Neural progenitor cell (in vitro differentiated cells): ENCODE measurements around the gene JMJD6. TPM values are rescaled to one million over a fixed set of nuclear protein-coding genes. Genes with fewer than 3 reads are reported as not detected.

Source experiments
- DNase-seq: peaks from one replicate; pipeline ENCODE4 v3.0.0-alpha.2; 2016; ENCODE audit warnings: low spot score
- H2AFZ ChIP-seq: fragments of 200-600 bp; sonication (generic); replicated peaks from 2 replicates; pipeline ENCODE4 v1.6.1; 2016; ENCODE audit warnings: antibody characterized with exemption
- H3F3A ChIP-seq: fragments of 200-600 bp; sonication (generic); 2 replicates; pipeline ENCODE4 v1.6.1; 2016; ENCODE audit warnings: antibody characterized with exemption, low read depth
- H3K27ac ChIP-seq: fragments of 200-600 bp; sonication (generic); 2 replicates; pipeline ENCODE4 v1.5.1; 2016; ENCODE audit warnings: mild to moderate bottlenecking
- H3K27me3 ChIP-seq: fragments of 200-600 bp; sonication (generic); 2 replicates; pipeline ENCODE4 v1.6.1; 2016; ENCODE audit warnings: mild to moderate bottlenecking, moderate library complexity
- H3K36me3 ChIP-seq: fragments of 200-600 bp; sonication (generic); 2 replicates; pipeline ENCODE4 v1.5.1; 2016
- H3K4me1 ChIP-seq: fragments of 200-600 bp; sonication (generic); 2 replicates; pipeline ENCODE4 v1.6.1; 2016; ENCODE audit warnings: mixed run types
- H3K4me2 ChIP-seq: fragments of 200-600 bp; sonication (generic); 2 replicates; pipeline ENCODE4 v1.6.1; 2016
- H3K4me3 ChIP-seq: fragments of 200-600 bp; sonication (generic); 2 replicates; pipeline ENCODE4 v1.5.1; 2016
- H3K79me2 ChIP-seq: fragments of 200-600 bp; sonication (generic); 2 replicates; pipeline ENCODE4 v1.6.1; 2016; ENCODE audit warnings: low read depth
- H3K9ac ChIP-seq: fragments of 200-600 bp; sonication (generic); 2 replicates; pipeline ENCODE4 v1.6.1; 2016
- H3K9me3 ChIP-seq: fragments of 200-600 bp; sonication (generic); 2 replicates; pipeline ENCODE4 v1.5.1; 2016; ENCODE audit warnings: low read depth
- H4K20me1 ChIP-seq: fragments of 200-600 bp; sonication (generic); 2 replicates; pipeline ENCODE4 v1.6.1; 2016; ENCODE audit warnings: low read depth
- H3K27ac Mint-ChIP-seq: 3 replicates; pipeline ENCODE4 v1.8.0; 2021; ENCODE audit warnings: mixed read lengths
- H3K27me3 Mint-ChIP-seq: 2 replicates; pipeline ENCODE4 v1.8.0; 2022; ENCODE audit warnings: low read depth, mild to moderate bottlenecking, inconsistent platforms, moderate library complexity, mixed read lengths; ENCODE audit not compliant: insufficient read depth
- H3K36me3 Mint-ChIP-seq: 3 replicates; pipeline ENCODE4 v1.8.0; 2021; ENCODE audit warnings: mixed read lengths
- H3K4me1 Mint-ChIP-seq: 3 replicates; pipeline ENCODE4 v1.8.0; 2021; ENCODE audit warnings: mixed read lengths
- H3K4me3 Mint-ChIP-seq: 3 replicates; pipeline ENCODE4 v1.8.0; 2021; ENCODE audit warnings: mild to moderate bottlenecking, moderate library complexity, mixed read lengths
- H3K9me3 Mint-ChIP-seq: 3 replicates; pipeline ENCODE4 v1.8.0; 2020; ENCODE audit warnings: mixed read lengths
- EZH2 ChIP-seq: fragments of 200-600 bp; sonication (generic); IDR thresholded peaks from 2 replicates; pipeline ENCODE4 v1.6.1; 2017; ENCODE audit warnings: antibody characterized with exemption, mild to moderate bottlenecking, moderate library complexity
- EZH2phosphoT487 ChIP-seq: fragments of 200-600 bp; sonication (generic); IDR thresholded peaks from 2 replicates; pipeline ENCODE4 v1.6.1; 2017; ENCODE audit warnings: antibody characterized with exemption
- total RNA-seq: library from RNA; depleted of rRNA; stranded (reverse); fragments of >200 nt; gene quantifications from 2 replicates; pipeline ENCODE4 v1.2.3, GENCODE V29; 2015; ENCODE audit warnings: low replicate concordance
- TF ChIP-seq, protein P1 (sequence below): fragments of 200-600 bp; sonication (generic); IDR thresholded peaks from 2 replicates; pipeline ENCODE4 v1.5.1; 2017; ENCODE audit warnings: antibody characterized with exemption, mild to moderate bottlenecking

JMJD6 gene
- total RNA-seq, 1 donor from 2014 or later, result 8.7 TPM

DNA sequence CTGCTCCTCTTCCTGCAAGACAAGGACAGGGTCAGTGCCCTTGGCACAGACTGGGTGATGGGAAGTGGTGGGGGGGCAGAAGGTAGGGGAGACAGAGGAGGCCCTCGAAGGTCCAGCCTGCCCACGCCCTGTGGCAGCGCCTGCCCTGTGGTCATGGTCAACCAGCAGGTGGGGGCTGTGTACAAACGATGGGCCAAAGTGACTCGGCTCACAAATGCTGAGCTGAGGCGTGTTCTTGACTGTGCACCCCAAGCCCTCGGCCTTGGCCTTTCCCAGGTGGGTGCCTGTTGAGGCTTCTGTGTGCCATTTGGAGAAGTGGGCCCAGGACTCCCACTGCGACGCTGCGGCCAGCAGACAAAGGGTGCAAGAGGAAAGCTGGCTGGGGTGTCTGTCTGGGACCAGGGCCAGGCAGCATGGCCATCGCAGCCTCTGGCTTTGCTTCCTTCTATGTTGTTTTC is 38.2 kb downstream of the JMJD6 start:
- H3K36me3 Mint-ChIP-seq, result no peaks in the 10 kb centered on the region
- Histone ChIP-seq H3F3A (peaks cover 3% of the 10 kb centered on the region), H3K9me3 (no peaks in the 10 kb centered on the region), H3K4me1 (peaks cover 25% of the 10 kb centered on the region), H3K79me2 (no peaks in the 10 kb centered on the region), H3K27ac (no peak overlapping the region), H3K36me3 (no peaks in the 10 kb centered on the region), H3K4me3 (no peak overlapping the region), H3K27me3 (no peaks in the 10 kb centered on the region), H2AFZ (no peak overlapping the region), H3K4me2 (no peak overlapping the region), H4K20me1 (peaks cover 4% of the 10 kb centered on the region), H3K9ac (no peak overlapping the region)
- TF ChIP-seq, protein P1, sequence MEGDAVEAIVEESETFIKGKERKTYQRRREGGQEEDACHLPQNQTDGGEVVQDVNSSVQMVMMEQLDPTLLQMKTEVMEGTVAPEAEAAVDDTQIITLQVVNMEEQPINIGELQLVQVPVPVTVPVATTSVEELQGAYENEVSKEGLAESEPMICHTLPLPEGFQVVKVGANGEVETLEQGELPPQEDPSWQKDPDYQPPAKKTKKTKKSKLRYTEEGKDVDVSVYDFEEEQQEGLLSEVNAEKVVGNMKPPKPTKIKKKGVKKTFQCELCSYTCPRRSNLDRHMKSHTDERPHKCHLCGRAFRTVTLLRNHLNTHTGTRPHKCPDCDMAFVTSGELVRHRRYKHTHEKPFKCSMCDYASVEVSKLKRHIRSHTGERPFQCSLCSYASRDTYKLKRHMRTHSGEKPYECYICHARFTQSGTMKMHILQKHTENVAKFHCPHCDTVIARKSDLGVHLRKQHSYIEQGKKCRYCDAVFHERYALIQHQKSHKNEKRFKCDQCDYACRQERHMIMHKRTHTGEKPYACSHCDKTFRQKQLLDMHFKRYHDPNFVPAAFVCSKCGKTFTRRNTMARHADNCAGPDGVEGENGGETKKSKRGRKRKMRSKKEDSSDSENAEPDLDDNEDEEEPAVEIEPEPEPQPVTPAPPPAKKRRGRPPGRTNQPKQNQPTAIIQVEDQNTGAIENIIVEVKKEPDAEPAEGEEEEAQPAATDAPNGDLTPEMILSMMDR, result no peak
- TF ChIP-seq EZH2phosphoT487, result no peak
- H3K27me3 Mint-ChIP-seq, result peaks cover 14% of the 10 kb centered on the region
- no peak overlapping the region for H3K27ac Mint-ChIP-seq
- no peaks in the 10 kb centered on the region for H3K9me3 Mint-ChIP-seq
- no peak overlapping the region for H3K4me3 Mint-ChIP-seq
- peaks cover 46% of the 10 kb centered on the region for H3K4me1 Mint-ChIP-seq
- DNase-seq, result no peak

DNA sequence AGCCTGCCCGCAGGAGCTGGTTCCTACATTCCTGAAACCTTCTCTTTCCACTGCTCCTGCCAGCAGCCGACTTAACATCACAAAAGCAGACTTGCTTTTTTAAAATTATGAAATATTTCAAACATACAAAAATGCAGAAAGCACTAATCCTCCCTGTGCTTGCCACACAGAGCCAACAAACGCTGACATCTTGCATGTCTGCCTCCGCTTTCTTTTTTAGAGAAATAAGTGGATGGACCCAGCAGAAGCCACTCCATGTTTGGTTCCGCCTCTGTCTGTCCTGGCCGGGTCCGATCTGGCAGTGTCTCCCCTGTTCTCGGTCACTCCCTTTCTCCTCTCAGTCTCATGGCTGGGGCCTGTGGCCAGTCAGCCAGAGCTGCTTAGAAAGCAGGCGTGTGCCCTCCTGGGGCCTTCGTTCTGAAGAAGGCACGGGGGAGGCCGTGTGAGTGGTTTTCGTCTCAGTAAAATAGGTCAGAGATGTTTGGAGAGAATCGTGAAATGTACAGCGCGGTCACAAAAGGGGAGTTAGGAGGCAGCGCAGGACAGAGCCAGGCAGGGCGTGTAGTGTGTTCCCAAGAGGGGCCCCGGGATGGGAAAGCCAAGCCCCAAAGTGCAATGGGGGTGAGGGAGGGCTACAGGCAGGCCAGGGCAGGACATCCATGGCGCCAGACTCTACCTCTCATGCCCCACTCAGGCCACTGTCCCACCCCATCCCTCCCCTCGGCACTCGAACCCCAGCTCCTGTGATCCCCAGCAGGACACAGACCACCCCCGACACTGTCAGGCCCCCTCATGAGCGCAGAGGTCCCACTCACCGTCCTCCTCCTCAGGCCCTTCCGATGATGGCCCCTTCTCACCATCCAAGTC is 38.9 kb downstream of the JMJD6 start:
- no peak overlapping the region for H3K27ac ChIP-seq

DNA sequence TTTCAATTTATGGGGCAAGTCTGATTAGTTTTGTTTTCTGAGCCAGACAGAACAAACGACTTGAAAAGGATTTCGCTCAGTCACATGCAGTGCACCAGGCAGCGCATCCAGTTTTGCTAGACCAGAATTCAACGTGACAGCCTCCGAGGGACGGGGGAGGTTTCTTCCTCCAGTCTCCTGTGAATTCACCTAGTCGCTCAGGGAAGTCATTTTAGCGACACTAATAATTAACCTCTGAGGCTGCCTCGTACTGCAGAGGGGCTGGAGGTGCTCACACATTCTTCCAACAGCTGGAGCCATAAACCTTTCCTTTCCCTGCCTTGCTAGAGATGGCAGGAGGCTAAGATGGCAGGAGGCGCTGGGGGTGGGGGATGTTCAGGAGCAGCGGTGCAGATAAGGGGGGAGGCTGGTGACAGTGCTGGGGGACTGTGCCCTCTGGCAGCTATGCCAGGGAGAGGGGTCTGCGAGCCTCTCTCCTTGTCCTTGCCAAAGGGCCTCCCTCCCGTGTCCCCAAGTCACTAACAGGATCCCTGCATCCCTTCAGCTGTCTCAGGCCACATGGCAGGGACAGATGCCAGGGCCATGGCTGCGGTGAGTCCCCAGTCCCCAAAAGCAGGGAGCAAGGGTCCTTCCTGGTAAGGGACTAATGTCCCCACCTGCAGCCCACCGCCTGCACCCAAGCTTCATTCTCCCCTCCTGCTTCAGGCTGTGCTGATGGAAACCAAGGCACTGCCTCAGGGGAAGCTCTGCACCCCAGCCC is 39.7 kb downstream of the JMJD6 start:
- H2AFZ ChIP-seq, result no peak overlapping the region
- TF ChIP-seq, protein P1, result no peak
- TF ChIP-seq EZH2phosphoT487 (no peak), EZH2 (no peak)
- DNase-seq, result no peak
- no peak overlapping the region for H3K4me3 Mint-ChIP-seq
- no peaks in the 10 kb centered on the region for H3K9me3 ChIP-seq
- no peaks in the 10 kb centered on the region for H3K9me3 Mint-ChIP-seq
- H3K4me1 Mint-ChIP-seq, result peaks cover 47% of the 10 kb centered on the region
- H3K4me1 ChIP-seq, result peaks cover 25% of the 10 kb centered on the region
- H3K27ac Mint-ChIP-seq, result no peak overlapping the region
- H4K20me1 ChIP-seq, result peaks cover 4% of the 10 kb centered on the region
- no peak overlapping the region for H3K27ac ChIP-seq
- H3K4me2 ChIP-seq, result no peak overlapping the region
- peaks cover 3% of the 10 kb centered on the region for H3F3A ChIP-seq
- H3K36me3 Mint-ChIP-seq, result no peaks in the 10 kb centered on the region
- H3K9ac ChIP-seq, result no peak overlapping the region
- H3K79me2 ChIP-seq, result no peaks in the 10 kb centered on the region
- H3K36me3 ChIP-seq, result no peaks in the 10 kb centered on the region
- H3K27me3 Mint-ChIP-seq, result peaks cover 15% of the 10 kb centered on the region
- no peak overlapping the region for H3K4me3 ChIP-seq
- no peaks in the 10 kb centered on the region for H3K27me3 ChIP-seq

More for the DNA sequence above, 38.9 kb downstream of the JMJD6 start:
- Mint-ChIP-seq H3K9me3 (no peaks in the 10 kb centered on the region), H3K4me3 (no peak overlapping the region), H3K27ac (peak overlapping the region; percentile 65), H3K4me1 (peaks cover 43% of the 10 kb centered on the region), H3K36me3 (no peaks in the 10 kb centered on the region), H3K27me3 (peaks cover 14% of the 10 kb centered on the region)
- Histone ChIP-seq H3F3A (peaks cover 3% of the 10 kb centered on the region), H3K9me3 (no peaks in the 10 kb centered on the region), H3K9ac (no peak overlapping the region), H3K4me3 (no peak overlapping the region), H3K4me1 (peaks cover 26% of the 10 kb centered on the region), H3K27me3 (no peaks in the 10 kb centered on the region), H3K4me2 (no peak overlapping the region), H2AFZ (no peak overlapping the region), H4K20me1 (peaks cover 4% of the 10 kb centered on the region), H3K79me2 (no peaks in the 10 kb centered on the region), H3K36me3 (no peaks in the 10 kb centered on the region)
- TF ChIP-seq EZH2, result no peak
- TF ChIP-seq EZH2phosphoT487, result no peak
- TF ChIP-seq, protein P1, result no peak
- DNase-seq, result no peak
